ENCODE measurements around the gene EEIG1. TPM values are rescaled to one million over a fixed set of nuclear protein-coding genes. Genes with fewer than 3 reads are reported as not detected.
A peak's percentile ranks its signal among the peaks of the same experiment; 100 is the strongest.

The EEIG1 gene
- total RNA-seq, 4 donors from 2014 or later = 33.0 to 81.3 (median 48.9) TPM

- TF ChIP-seq POLR2A (IDR thresholded peaks at IDR 0.05) = no peak
- no peak for TF ChIP-seq CTCF (IDR thresholded peaks at IDR 0.05)
- 86 to 94% methylated on average over 1 of the region's 1 CpG for WGBS, 2 donors
- no peak overlapping the region for H3K4me3 ChIP-seq (ENCODE audit: low read depth, poor library complexity, severe bottlenecking)
- DNase-seq (ENCODE audit: low spot score in 2 of 2) = no peak
- intact Hi-C loops (cut with DNase I; ENCODE audit: low total_unique reads) = no loop called here
Observed at GRCh38 chr9:127953154-127953553, 27.6 kb downstream of the EEIG1 start.

- no peak for TF ChIP-seq POLR2A (IDR thresholded peaks at IDR 0.05)
- TF ChIP-seq CTCF (IDR thresholded peaks at IDR 0.05) = no peak
- H3K4me3 ChIP-seq (ENCODE audit: low read depth, poor library complexity, severe bottlenecking) = no peak overlapping the region
- peak in 1 of 2 donors; percentile 87 for DNase-seq (ENCODE audit: low spot score in 2 of 2)
- intact Hi-C loops (cut with DNase I; ENCODE audit: low total_unique reads) = no loop called here
- WGBS, 2 donors = 65 to 77% methylated on average over 21 of the region's 21 CpGs
Observed at GRCh38 chr9:127950513-127951289, 30.1 kb downstream of the EEIG1 start.

- TF ChIP-seq CTCF (IDR thresholded peaks at IDR 0.05) (no peak), POLR2A (IDR thresholded peaks at IDR 0.05) (no peak)
- intact Hi-C loops (cut with DNase I; ENCODE audit: low total_unique reads) = loop anchor here (5.0 kb wide), 1 partner anchor 167 kb away; no protein-coding TSS in a partner anchor
- no peak overlapping the region for H3K4me3 ChIP-seq (ENCODE audit: low read depth, poor library complexity, severe bottlenecking)
- DNase-seq (ENCODE audit: low spot score in 2 of 2) = no peak
- 59 to 72% methylated on average over 15 to 17 of the region's 17 CpGs for WGBS, 2 donors
Observed at GRCh38 chr9:127949827-127950512, 30.8 kb downstream of the EEIG1 start.

GRCh38 chr9:127947841-127948710 is 32.7 kb downstream of the EEIG1 start:
- TF ChIP-seq CTCF (IDR thresholded peaks at IDR 0.05) (no peak), POLR2A (IDR thresholded peaks at IDR 0.05) (no peak)
- no peak for DNase-seq (ENCODE audit: low spot score in 2 of 2)
- H3K4me3 ChIP-seq (ENCODE audit: low read depth, poor library complexity, severe bottlenecking) = no peak overlapping the region
- 89 to 94% methylated on average over 15 to 17 of the region's 17 CpGs for WGBS, 2 donors
- intact Hi-C loops (cut with DNase I; ENCODE audit: low total_unique reads) = loop anchor here (5.0 kb wide), 1 partner anchor 169 kb away; no protein-coding TSS in a partner anchor

GRCh38 chr9:127946728-127947127 is 34.1 kb downstream of the EEIG1 start:
- TF ChIP-seq POLR2A (IDR thresholded peaks at IDR 0.05) (no peak), CTCF (IDR thresholded peaks at IDR 0.05) (no peak)
- DNase-seq (ENCODE audit: low spot score in 2 of 2) = no peak
- H3K4me3 ChIP-seq (ENCODE audit: low read depth, poor library complexity, severe bottlenecking) = no peak overlapping the region
- 66 to 78% methylated on average over 2 to 3 of the region's 3 CpGs for WGBS, 2 donors
- intact Hi-C loops (cut with DNase I; ENCODE audit: low total_unique reads) = loop anchor here (5.0 kb wide), 1 partner anchor 171 kb away; no protein-coding TSS in a partner anchor

Measured in lower leg skin (tissue), 4 donors.